NCI-H774 (cell line): ENCODE measurements around the gene GALNS.

Experiments used
- DNase-seq: peaks from one replicate; lab custom pipeline; 2025; lab: John Stamatoyannopoulos, UW

The GALNS gene

DNA sequence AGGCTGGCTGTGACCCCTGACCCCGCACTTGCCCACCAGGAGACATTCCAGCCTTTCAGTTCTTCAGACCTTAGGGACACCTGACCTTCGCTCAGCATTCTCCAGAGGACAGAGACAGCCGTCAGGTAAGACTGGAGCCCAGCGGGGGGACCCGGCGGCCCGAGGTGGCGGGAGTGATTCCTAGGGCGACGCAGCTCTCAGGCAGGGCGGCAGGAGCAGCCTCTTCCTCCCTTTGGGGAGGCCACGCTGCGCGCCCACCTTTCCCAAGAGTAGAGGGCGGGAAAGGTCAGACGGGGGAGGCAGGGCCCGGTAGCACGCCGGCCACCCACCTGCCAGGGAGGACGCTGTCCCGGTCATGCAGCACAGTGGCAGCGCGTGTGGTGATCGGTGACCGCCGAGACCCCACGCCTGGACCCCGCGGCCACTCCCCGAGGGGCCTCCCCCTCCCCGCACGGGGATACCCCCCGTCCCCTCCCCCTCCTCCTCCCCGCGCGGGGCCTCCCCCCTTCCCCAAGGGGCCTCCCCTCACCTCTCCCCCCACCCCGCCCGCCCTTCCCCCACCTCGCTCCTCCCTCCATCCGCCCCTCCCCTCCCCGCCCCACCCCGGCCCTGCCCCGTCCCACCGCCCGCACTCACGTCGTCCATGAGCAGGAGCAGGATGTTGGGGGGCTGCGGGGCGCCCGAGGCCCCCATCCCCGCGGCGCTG, 472 bp downstream of the GALNS start:
- DNase-seq, result no peak

DNA sequence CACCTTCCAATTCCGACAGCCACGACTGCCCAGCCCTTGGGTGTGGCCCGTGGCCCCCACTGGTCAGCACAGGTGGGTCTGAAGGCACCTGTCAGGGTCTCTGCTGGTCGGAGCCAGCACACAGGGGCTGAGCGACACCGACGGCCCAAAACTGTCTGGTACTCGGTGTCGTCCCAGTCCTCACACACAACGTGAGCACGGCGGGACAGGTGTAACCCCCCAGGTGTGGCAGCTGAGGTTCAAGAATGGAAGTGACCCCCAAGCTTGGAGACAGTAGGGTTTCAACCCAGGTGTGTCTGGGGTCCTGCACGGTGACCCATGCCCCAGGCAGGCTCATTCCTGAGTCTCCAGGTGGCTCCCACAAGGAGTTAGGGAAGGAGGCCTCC, 1.0 kb downstream of the GALNS start:
- DNase-seq, result no peak

DNA sequence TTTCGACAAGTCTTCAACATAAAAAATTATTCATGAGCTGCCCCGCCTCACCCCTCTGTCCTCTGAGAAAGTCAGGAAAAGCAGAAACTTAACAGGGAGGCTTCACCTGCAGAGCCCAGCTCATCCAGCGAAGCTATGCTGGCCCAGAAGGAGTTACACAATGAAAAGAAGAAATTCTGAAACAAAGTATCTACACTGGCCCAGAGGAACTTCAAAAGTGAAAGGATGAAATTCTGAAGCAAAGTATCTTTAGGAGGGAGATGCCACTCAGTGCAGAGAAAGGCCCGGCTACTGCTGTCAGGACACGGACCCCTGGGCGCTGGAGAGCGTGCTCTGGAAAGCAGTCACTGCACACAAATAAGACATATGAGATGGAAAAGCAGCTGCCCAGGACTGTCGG, 1.6 kb downstream of the GALNS start:
- no peak for DNase-seq

DNA sequence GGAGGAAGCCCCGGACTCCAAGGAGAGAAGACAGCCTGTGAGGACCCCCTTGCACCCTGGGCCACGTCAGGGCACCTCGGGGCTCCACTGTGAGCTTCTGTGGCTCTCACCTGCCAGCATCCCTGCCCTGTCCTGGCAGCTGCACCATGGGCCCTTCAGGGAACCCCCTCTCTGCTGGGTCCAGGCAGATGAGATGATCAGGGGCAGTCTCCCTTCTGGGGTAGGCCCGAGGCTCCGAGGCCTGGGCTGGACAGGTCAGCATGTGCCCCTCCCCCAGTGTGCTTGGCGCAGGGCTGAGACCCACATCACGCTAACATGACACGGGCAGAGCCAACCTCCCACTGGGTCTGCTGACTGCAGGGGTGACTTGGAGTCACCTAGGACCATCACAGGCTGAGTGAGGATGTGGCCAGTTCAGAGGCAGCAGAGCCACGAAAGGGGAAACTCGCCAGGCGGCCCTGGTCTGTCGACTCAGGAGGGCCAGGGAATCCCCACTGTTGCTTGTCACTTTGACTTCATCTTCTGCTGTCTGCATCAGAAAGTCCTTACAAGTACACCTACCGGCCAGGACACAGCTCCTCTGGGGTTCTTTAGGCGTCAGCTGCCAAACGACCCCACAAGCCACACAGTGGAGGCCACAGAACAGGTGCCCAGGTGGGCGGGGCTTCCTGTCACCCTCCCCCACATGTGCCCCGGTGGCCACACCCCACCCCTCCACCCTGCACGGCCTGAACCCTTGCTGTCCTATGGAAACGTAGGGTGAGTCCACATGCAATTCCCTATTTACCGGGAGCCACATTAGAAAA, 2.2 kb downstream of the GALNS start:
- no peak for DNase-seq

DNA sequence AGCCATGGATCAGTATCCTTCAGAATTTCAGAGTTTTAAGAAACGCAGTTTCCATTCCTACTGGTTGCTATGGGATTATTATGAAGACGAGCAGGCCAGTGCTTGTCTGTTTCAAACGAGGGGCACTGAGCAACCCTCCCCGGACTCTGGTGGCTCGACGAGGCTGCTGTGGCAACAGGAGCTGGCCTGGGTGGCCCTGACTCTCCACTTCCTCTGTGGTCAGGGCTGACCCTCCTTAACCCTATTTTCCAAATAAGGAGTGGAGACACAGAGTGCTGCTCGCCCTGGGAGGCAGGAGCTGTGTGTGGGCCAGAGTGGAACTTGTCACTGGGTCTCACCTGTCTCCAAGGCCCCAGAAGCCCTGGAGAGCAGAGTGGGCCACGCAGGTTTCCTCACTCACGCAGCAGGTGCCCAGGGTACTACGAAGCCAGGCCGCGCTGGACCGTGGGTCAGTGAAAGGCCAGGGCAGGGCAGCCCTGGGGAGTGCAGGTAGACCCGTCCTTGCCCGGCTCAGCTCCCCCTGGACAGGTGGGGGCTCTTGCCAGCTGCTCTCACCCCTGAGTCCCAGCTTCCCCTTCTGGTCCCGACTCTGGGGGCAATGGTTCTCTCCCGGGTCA, 3.3 kb downstream of the GALNS start:
- no peak for DNase-seq

DNA sequence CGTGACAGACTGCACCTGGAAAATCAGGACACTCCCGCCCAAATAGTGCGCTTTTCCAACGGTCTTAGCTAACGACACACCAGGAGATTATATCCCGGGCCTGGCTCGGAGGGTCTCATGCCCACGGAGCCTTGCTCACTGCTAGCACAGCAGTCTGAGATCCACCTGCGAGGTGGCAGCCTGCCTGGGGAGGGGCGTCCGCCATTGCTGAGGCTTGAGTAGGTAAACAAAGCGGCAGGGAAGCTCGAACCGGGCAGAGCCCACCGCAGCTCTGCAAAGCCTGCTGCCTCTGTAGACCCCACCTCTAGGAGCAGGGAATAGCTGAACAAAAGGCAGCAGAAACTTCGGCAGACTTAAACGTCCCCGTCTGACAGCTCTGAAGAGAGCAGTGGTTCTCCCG, 5.1 kb downstream of the GALNS start:
- DNase-seq, result no peak

DNA sequence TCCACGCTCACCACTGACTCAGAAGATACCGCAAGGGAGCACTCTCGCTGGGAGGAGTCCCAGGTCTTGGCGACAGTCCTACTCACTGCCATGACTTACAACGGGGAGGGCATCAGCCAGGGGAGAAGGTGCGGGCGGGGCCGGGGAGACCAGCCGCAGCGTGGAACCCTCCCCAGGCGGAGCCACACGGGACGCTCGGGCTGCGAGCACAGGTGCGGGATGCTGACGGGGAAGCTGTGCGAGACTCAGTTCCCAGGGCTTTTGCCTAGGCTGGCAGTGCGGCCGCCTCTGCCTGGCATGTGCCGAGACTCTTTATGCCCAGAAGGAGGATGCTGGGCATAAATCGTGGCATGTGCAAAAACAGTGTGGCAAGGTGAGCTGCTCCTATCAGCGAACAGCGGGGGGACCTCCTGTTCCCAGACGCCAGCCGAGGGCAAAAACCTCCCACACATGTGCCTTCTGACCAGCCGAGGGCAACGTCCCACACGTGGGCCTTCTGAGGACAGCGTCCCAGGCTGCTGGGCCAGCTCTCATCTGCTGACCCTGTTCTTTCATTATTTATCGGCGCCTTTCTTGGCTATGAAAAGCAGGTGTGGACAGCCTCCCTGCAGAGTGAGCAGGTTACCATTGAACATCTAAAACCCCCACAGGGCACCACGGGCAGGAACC, 6.1 kb downstream of the GALNS start:
- no peak for DNase-seq

DNA sequence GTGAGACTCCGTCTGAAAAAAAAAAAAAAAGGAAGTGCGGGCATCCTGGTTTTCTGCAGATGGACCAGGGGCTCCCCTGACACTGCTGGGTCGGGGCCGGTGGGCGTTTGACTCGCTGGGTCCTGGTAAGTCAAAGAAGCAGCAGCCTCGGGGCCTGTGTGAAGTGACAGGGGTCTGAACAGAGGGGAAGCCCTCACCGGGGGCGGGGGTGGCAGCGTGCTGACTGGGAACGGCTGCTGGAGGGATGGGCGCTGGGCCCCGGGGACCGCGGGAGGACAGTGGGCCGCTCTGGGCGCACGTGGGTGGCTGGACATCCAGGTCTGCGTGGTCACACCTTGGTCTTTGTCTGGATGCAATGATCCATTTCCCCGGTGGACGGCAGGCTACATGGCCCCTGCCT, 8.2 kb downstream of the GALNS start:
- no peak for DNase-seq

DNA sequence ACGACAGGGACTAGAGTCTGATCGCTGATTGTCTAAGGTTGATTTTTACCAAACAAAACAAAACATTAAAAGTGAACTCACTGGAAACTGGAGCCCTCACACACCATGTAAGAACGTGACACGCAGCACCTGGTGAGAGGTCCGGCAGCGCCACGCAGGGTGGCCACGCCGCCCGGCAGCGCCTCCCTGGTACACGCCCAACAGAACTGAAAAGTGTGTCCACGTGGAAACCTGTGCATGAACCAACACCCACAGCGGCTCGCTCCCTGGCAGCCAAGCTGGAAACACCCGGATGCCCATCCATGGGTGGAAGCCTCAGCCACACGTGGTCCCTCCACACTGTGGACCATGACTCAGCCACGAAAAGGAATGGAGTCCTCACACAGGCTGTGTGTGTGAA, 9.1 kb downstream of the GALNS start:
- DNase-seq, result no peak

DNA sequence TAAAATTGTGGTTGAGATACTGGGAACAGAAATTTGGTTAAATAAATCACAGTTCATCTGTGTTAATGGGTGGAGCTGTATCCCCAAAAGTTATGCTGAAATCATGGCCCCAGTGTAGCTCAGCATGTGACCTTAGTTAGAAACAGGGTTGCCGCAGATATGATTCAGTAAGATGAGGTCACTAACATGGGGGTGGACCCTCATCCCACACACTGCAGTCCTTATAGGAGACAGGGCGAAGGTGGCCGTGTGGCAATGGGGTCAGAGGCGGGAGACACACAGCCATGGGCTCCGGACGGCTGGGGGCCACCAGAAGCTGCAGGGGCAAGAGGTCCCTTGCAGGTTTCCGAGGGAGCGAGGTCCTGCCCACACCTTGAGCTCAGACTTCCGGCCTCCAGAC, 10.7 kb downstream of the GALNS start:
- no peak for DNase-seq

DNA sequence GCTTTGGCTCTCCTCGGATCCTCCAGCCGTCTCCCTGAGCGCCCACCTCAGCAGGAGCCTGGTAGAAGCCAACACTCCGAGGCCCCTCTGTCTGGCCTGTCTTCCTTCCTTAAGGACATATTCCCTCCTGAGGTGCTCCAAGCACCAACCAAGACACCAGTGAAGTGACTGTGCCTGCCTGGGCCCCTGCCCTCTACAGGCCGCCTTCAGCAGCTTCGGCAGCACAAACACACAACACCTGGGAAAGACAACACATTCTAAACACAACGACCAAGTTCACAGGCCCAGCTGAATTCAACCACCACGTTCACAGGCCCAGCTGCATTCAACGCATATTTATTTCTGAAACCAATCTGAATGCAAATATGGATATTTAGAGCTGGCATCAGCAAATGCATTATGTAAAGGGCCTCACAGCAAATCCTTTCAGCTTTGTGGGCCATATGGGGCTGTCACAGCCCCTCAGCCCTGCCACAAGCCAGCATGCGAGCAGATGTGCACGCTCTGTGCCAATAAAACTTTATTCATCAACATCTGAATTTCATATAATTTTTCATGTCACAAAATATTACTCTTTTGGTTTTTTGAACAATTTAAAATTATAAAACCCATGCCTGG, 12.2 kb downstream of the GALNS start:
- DNase-seq, result no peak

DNA sequence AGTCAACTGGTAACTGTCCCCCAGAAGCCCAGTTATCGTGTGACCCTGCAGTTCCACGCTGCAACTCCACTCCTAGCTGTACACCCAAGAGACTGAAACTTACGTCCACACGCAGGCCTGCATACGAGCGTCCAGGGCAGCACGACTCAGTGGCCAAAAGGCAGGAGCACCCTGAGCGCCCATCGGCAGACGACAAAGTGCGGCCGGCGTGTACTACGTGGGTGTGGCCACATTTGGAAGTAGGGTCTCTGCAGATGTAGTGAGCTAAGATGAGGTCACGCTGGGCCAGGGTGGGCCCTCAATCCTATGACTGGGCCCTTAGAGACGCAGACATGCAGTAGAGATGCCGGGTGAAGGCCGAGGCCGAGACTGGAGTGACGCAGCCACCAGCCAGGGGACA, 13.5 kb downstream of the GALNS start:
- no peak for DNase-seq

DNA sequence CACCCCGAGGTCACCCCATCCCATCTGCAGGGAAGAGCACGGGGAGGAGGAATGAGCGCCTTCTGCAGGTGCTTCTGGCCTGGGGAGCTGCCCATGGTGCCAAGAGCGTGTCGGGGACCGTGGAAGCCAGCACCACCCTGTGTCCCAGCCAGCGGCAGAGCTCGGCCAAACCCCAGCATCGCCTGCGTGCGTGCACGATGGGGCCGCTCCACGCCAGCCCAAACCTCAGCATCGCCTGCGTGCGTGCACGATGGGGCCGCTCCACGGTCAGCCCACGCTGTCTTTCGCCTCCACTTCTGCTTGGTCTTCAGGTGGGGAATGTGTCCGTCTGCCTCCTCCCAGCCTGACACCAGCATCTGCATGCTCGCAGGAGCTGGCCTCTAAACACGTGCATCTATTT, 13.9 kb downstream of the GALNS start:
- no peak for DNase-seq

DNA sequence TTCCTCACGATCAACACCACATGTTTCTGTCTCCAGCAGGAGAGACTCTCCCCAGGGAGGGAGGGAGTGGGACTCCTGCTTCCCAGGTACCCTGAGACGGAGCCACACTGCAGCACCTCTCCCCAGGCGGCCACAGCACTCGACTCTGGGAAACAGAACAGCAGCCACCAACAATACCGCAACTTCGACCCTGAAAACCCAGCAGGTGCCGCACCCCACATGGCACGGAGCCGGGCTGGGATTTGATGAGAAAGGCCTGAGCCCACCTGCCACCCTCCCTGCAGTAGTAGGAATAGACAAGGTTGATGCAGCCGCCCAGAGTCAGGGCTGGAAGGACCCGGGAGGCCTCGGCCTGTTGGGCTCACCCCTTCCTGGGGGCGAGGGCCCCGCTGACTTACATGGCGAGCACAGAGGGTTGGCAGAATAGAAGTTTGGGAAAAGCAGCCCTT, 14.4 kb downstream of the GALNS start:
- DNase-seq, result no peak

DNA sequence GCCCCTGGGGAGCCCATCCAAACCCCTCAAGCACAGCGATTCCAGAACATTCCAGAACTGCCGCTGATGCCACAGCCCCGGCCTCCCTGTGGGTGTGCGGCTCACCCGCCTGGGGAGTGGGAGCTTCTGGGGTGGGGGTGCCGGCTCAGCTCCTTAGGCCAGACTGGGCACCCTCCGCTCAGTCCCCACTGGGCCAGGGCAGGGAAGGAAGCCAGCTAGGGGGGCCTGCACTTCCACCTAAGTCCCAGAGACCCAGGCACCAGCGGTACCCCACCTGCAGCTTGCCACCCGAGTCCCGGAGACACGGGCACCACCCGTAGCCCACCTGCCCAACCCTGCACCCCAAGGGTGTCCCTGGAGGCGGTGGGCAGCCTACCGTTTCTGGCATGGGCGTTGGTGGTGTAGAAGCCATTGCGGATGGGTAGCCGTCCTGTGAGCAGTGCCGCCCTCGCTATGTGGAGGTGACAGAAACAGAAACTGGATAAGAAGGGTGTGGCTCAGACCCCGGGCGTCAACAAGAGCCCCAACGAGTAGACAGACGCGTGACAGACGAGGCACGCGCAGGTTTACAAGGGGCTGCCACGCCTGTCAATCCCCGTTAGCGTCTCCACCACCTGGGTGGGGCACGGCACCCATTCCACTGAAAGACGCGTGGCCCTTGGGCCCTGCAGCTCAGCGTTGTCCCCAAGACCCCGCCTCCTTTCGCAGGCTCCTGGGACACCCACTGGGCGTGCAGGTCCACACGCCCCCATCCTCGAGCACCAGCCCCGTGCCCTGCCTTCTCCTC, 15.0 kb downstream of the GALNS start:
- no peak for DNase-seq

DNA sequence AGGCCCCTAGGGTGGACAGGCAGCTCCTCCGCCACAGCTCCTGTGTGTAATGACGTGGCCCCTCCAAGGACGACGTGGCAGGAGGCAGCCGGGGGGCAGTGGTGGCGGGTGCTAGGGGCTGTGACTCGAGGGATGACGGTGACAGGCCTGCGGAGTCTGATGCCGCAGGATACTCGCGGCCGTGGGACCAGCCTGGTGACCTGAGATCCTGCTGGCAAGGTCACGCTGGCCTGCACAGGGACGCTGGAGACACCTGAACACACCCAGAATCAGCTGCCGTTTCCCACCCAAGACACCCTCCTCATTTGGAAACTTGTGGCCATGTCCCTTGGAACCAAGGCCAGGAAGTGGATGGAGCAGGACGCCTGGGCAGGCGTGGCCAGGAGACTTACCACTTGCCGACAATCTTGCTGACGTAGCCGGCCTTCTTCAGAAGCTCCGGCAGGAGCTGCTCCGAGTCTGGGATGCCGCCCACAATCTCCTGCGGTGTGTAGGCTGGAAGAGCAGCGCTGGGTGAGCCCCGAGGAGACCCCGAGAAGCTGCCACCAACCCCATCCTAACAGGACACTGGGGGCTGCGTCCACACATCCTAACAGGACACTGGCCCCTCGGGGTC, 16.0 kb downstream of the GALNS start:
- DNase-seq, result no peak

DNA sequence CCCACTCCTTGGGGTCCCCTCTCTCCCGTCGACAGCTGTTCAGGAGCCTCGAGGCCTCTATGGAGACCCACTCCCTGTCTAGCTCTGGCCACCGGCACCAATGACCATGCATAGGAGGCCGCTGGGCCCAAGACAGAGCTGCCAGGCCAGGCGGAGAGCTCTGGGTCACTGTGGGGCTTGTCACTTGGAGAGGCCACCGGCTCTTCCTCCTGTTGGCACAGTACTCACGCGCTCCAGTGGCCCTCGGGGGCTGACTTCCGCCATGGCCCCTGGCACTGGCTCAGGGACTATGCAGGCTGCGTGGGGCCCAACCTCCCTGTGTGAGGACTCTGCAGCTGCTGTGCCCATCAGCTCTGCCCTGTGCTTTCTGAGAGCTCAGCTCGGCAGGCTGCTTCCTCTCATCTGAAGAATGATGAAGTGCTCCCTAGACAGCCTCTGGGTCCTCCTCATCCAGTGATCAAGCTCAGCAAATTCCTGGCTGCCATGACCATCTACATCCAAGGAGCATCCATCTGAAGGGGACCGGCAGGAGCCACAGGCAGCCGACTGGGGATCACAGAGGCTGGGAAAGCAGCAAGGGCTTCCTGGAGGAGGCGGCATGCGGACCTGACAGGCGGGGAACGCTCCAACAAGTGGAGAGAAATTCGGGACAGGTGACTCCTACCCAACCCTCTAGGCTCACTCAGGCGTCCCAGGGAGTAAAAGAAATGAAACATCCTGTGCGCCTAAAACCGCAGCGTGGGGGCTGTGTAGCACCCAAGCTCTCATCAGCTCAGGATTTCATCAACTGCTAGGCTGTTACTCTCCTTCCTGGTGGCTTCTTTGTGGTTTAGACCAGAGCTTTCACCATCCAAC, 16.8 kb downstream of the GALNS start:
- DNase-seq, result no peak

DNA sequence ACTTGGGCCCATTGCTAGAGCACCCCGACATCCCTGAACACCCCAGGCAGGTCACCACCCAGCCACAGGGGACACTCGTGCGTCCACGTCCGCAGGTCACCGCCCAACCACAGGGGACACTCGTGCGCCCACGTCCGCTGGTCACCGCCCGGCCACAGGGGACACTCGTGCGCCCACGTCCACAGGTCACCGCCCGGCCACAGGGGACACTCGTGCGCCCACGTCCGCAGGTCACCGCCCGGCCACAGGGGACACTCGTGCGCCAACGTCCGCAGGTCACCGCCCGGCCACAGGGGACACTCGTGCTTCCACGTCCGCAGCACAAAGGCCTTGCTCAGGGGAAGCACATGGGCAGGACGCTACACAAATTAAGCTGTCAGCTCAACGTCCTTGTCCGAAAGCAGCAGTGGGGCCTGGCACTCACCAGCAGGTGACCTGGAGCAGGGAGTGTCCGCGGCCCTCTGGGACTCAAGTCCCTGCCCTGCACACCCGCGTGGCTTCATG, 17.7 kb downstream of the GALNS start:
- no peak for DNase-seq

DNA sequence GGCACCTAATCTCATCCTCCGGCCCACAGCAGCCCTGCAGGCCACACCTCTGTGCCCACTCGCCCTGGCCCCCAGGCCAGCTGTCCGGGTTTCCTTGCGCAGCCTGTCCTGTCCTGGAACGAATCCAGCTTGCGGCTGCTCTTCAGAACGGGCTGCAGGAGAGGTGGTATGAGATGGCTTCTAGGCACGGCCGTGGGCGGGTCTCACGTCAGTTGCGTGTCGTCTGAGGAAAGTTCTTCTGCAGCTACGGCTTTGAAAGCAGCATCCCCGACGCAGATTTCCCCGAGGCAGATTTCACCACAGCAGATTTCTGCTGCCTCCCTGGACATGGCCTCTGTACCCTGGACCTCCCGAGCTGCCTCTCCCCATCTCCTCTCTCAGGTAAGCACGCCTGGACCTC, 18.2 kb downstream of the GALNS start:
- no peak for DNase-seq

DNA sequence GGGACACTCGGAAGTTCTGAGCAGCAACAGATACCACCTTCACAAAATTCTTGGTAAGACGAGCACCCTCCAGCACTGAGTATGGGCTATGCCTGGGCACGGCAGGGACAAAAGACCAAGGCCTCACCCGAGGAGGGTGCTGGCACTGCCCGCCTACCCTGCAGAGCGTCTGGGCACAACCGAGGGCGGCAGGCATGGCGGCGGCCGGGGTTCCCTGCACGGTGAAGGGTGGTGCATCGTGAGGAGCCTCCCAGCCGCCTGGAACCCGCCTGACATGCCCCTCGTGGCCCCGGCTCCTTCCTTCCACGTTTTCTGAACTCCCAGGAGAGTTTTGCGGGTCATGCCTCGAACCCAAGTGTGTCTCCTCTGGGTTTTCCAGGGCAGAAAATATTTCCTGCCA, 18.9 kb downstream of the GALNS start:
- no peak for DNase-seq
